ENCODE measurements around the gene MED13L.

DNA sequence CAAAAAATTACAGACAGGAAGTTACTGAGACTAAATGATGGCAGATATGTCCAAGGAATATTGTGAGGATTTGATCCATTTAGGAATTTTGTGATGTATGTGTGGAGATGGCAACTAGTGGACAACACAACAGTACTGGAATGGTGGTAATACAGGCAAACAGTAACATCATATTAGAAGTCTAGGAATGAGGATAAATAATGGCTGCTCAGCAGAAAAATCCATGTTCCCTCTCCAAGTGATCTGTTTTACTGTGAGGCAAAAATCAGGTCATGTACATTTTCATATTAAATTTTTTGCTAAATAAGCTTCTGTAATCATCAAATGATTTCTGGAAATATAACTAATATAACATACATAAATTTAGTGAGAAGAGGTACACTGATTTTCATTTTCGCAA, 108.4 kb downstream of the MED13L start:
- TF ChIP-seq, protein P1, sequence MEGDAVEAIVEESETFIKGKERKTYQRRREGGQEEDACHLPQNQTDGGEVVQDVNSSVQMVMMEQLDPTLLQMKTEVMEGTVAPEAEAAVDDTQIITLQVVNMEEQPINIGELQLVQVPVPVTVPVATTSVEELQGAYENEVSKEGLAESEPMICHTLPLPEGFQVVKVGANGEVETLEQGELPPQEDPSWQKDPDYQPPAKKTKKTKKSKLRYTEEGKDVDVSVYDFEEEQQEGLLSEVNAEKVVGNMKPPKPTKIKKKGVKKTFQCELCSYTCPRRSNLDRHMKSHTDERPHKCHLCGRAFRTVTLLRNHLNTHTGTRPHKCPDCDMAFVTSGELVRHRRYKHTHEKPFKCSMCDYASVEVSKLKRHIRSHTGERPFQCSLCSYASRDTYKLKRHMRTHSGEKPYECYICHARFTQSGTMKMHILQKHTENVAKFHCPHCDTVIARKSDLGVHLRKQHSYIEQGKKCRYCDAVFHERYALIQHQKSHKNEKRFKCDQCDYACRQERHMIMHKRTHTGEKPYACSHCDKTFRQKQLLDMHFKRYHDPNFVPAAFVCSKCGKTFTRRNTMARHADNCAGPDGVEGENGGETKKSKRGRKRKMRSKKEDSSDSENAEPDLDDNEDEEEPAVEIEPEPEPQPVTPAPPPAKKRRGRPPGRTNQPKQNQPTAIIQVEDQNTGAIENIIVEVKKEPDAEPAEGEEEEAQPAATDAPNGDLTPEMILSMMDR (IDR thresholded peaks at IDR 0.05) = no peak
- no peak for TF ChIP-seq POLR2A (IDR thresholded peaks at IDR 0.05)

All from heart left ventricle (tissue), 13 donors.